ENCODE measurements around the gene VPS16. TPM values are rescaled to one million over a fixed set of nuclear protein-coding genes. Genes with fewer than 3 reads are reported as not detected.
A peak's percentile ranks its signal among the peaks of the same experiment; 100 is the strongest.

Gene VPS16
- total and polyA plus RNA-seq, 2 of the 13 experiments (the other 11 are each of a cell fraction or from before 2014, with no cell fraction given), result 34.2 to 35.4 TPM

DNA sequence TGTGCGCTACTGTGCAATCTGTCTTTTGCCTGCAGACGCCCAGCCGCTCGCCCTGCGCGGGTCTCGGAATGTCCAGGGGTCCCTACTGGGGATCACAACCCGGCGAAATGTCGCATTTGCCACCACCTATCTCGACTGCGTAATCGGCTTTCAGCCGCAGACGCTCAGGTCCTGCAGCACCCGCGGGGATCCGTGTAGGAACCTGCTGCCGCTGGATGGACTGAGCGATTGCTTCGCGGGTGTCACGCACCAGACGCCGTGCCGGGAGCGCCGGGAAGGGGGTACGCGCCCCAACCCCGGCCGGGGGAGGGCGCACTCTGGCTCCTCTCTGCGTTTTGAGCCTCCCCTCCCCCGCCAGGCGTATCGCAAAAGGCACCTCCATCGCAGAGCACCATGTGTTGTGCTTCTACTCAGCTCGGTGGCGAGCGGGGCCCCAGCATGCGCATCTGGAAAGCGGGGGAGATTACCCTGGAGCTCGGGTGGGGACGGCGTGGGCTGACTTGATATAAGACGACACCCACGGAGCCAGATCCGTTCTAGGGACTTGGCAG lies 32.0 kb downstream of the VPS16 start (continued):
- TF ChIP-seq STAG1 (CRISPR knock-in tag; IDR thresholded peaks at IDR 0.05) (peak; percentile 45), KMT2B (CRISPR knock-in tag; IDR thresholded peaks at IDR 0.05) (peak; percentile 74), SMAD1 (CRISPR knock-in tag; IDR thresholded peaks at IDR 0.05; ENCODE audit: borderline replicate concordance, low read depth) (no peak), SP5 (CRISPR knock-in tag; IDR thresholded peaks at IDR 0.05; ENCODE audit: borderline replicate concordance, low read depth) (no peak), ZNF605 (CRISPR knock-in tag; IDR thresholded peaks at IDR 0.05) (no peak), HMGA1 (CRISPR knock-in tag; conservative IDR thresholded peaks at IDR 0.05) (no peak), ZNF549 (CRISPR knock-in tag; IDR thresholded peaks at IDR 0.05) (no peak), ZNF749 (CRISPR knock-in tag; IDR thresholded peaks at IDR 0.05; ENCODE audit: borderline replicate concordance) (no peak), ONECUT2 (CRISPR knock-in tag; IDR thresholded peaks at IDR 0.05) (no peak), ARNTL (CRISPR knock-in tag; IDR thresholded peaks at IDR 0.05) (peak; percentile 28; the same call in 1 of the 2 replicates), FLYWCH1 (CRISPR knock-in tag; IDR thresholded peaks at IDR 0.05) (no peak), HIVEP1 (CRISPR knock-in tag; IDR thresholded peaks at IDR 0.05) (peak; percentile 74; the same call in 1 of the 2 replicates), SUZ12 (IDR thresholded peaks at IDR 0.05; ENCODE audit: low read depth, low read length) (no peak), ZNF672 (CRISPR knock-in tag; IDR thresholded peaks at IDR 0.05) (no peak), MIXL1 (CRISPR knock-in tag; IDR thresholded peaks at IDR 0.05) (no peak; the same call in 1 of the 2 replicates), ZBTB8A (CRISPR knock-in tag; IDR thresholded peaks at IDR 0.05; ENCODE audit: borderline replicate concordance, low read depth) (no peak), GATAD1 (CRISPR knock-in tag; IDR thresholded peaks at IDR 0.05) (no peak), CC2D1A (CRISPR knock-in tag; IDR thresholded peaks at IDR 0.05) (0 out of 2 replicates have a peak, but pooled peaks have one; percentile 17), KLF13 (CRISPR knock-in tag; IDR thresholded peaks at IDR 0.05) (no peak), ELF4 (CRISPR knock-in tag; IDR thresholded peaks at IDR 0.05; ENCODE audit: borderline replicate concordance) (no peak), E2F5 (CRISPR knock-in tag; conservative IDR thresholded peaks at IDR 0.05) (no peak), NR2F6 (IDR thresholded peaks at IDR 0.05) (no peak), NR2F6 (CRISPR knock-in tag; IDR thresholded peaks at IDR 0.05) (peak; percentile 25; the same call in 1 of the 2 replicates), BCL3 (CRISPR knock-in tag; IDR thresholded peaks at IDR 0.05) (0 out of 2 replicates have a peak, but pooled peaks have one; percentile 50), ZBTB1 (CRISPR knock-in tag; IDR thresholded peaks at IDR 0.05; ENCODE audit: borderline replicate concordance) (peak; percentile 14; the same call in 1 of the 2 replicates)
- TF ChIP-seq, protein P1, sequence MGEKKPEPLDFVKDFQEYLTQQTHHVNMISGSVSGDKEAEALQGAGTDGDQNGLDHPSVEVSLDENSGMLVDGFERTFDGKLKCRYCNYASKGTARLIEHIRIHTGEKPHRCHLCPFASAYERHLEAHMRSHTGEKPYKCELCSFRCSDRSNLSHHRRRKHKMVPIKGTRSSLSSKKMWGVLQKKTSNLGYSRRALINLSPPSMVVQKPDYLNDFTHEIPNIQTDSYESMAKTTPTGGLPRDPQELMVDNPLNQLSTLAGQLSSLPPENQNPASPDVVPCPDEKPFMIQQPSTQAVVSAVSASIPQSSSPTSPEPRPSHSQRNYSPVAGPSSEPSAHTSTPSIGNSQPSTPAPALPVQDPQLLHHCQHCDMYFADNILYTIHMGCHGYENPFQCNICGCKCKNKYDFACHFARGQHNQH (CRISPR knock-in tag; IDR thresholded peaks at IDR 0.05), result no peak; the same call in 1 of the 2 replicates

Measured in HepG2 (cell line).